ENCODE measurements around the gene LRRN3. TPM values are rescaled to one million over a fixed set of nuclear protein-coding genes. Genes with fewer than 3 reads are reported as not detected.

The LRRN3 gene
- total RNA-seq, 1 experiment from 2014 or later: not detected

GRCh38 chr7:111080495-111081105 is 10.3 kb upstream of the LRRN3 start:
- Mint-ChIP-seq H3K9me3 (ENCODE audit: unreplicated experiment) (no peaks in the 10 kb centered on the region), H3K4me1 (ENCODE audit: insufficient read depth, unreplicated experiment) (no peaks in the 10 kb centered on the region), H3K27ac (ENCODE audit: low read depth, unreplicated experiment) (no peak overlapping the region), H3K4me3 (ENCODE audit: unreplicated experiment) (no peak overlapping the region), H3K27me3 (ENCODE audit: insufficient read depth, unreplicated experiment) (no peaks in the 10 kb centered on the region), H3K36me3 (ENCODE audit: insufficient read depth, unreplicated experiment) (peaks cover 5% of the 10 kb centered on the region)
- CTCF ChIA-PET: no interaction called here
- intact Hi-C loops (cut with micrococcal nuclease): no loop called here
- POLR2A ChIA-PET: no interaction called here
- BruUV-seq (replicated peaks): no TSS peak
- no peak for DNase-seq (ENCODE audit: unreplicated experiment)
- no peak for TF ChIP-seq CTCF (IDR thresholded peaks at IDR 0.05; ENCODE audit: unreplicated experiment)

- Mint-ChIP-seq H3K27ac (ENCODE audit: low read depth, unreplicated experiment) (no peak overlapping the region), H3K4me3 (ENCODE audit: unreplicated experiment) (no peak overlapping the region), H3K27me3 (ENCODE audit: insufficient read depth, unreplicated experiment) (no peaks in the 10 kb centered on the region), H3K9me3 (ENCODE audit: unreplicated experiment) (no peaks in the 10 kb centered on the region), H3K36me3 (ENCODE audit: insufficient read depth, unreplicated experiment) (peaks cover 6% of the 10 kb centered on the region), H3K4me1 (ENCODE audit: insufficient read depth, unreplicated experiment) (no peaks in the 10 kb centered on the region)
- no TSS peak for BruUV-seq (replicated peaks)
- no peak for TF ChIP-seq CTCF (IDR thresholded peaks at IDR 0.05; ENCODE audit: unreplicated experiment)
- DNase-seq (ENCODE audit: unreplicated experiment): no peak
- ChIA-PET POLR2A (no interaction called here), CTCF (no interaction called here)
- intact Hi-C loops (cut with micrococcal nuclease): no loop called here
Observed at GRCh38 chr7:111081546-111082267, 9.2 kb upstream of the LRRN3 start.

GRCh38 chr7:111082351-111082750 is 8.6 kb upstream of the LRRN3 start:
- CTCF ChIA-PET: no interaction called here
- Mint-ChIP-seq H3K9me3 (ENCODE audit: unreplicated experiment) (no peaks in the 10 kb centered on the region), H3K27me3 (ENCODE audit: insufficient read depth, unreplicated experiment) (no peaks in the 10 kb centered on the region), H3K4me3 (ENCODE audit: unreplicated experiment) (no peak overlapping the region), H3K27ac (ENCODE audit: low read depth, unreplicated experiment) (no peak overlapping the region), H3K4me1 (ENCODE audit: insufficient read depth, unreplicated experiment) (no peaks in the 10 kb centered on the region), H3K36me3 (ENCODE audit: insufficient read depth, unreplicated experiment) (peaks cover 6% of the 10 kb centered on the region)
- POLR2A ChIA-PET: no interaction called here
- BruUV-seq (replicated peaks): no TSS peak
- no peak for TF ChIP-seq CTCF (IDR thresholded peaks at IDR 0.05; ENCODE audit: unreplicated experiment)
- intact Hi-C loops (cut with micrococcal nuclease): no loop called here
- no peak for DNase-seq (ENCODE audit: unreplicated experiment)

GRCh38 chr7:111083413-111083812 is 7.5 kb upstream of the LRRN3 start:
- TF ChIP-seq CTCF (IDR thresholded peaks at IDR 0.05; ENCODE audit: unreplicated experiment): no peak
- no TSS peak for BruUV-seq (replicated peaks)
- intact Hi-C loops (cut with micrococcal nuclease): no loop called here
- DNase-seq (ENCODE audit: unreplicated experiment): no peak
- ChIA-PET POLR2A (interaction anchor here (0.6 kb wide), 1 partner anchor 668 kb away, joined by 3 read pairs; no protein-coding TSS in a partner anchor), CTCF (interaction anchor here (0.7 to 1.3 kb wide), 4 partner anchors 15 to 1239 kb away, joined by 3 to 5 read pairs (median 3); no protein-coding TSS in a partner anchor)
- Mint-ChIP-seq H3K4me1 (ENCODE audit: insufficient read depth, unreplicated experiment) (no peaks in the 10 kb centered on the region), H3K4me3 (ENCODE audit: unreplicated experiment) (no peak overlapping the region), H3K36me3 (ENCODE audit: insufficient read depth, unreplicated experiment) (peaks cover 6% of the 10 kb centered on the region), H3K27ac (ENCODE audit: low read depth, unreplicated experiment) (no peak overlapping the region), H3K27me3 (ENCODE audit: insufficient read depth, unreplicated experiment) (no peaks in the 10 kb centered on the region), H3K9me3 (ENCODE audit: unreplicated experiment) (no peaks in the 10 kb centered on the region)

Data from MCF 10A (cell line).